AG04449 (cell line): ENCODE results near the gene TPPP2.

Experiments used
- CTCF ChIA-PET: fragments of 350-600 bp; formaldehyde crosslinking; extraction: SDS; loops from one replicate; lab custom pipeline; 2021; ENCODE audit warnings: antibody characterized with exemption; lab: Yijun Ruan, JAX
- POLR2A ChIA-PET: fragments of 400-600, 350-600 bp; formaldehyde crosslinking; extraction: SDS; loops from one replicate; lab custom pipeline; 2020; ENCODE audit warnings: antibody characterized with exemption, inconsistent platforms; lab: Yijun Ruan, JAX
- DNase-seq: peaks from one replicate; pipeline ENCODE4 v3.0.0-alpha.2; 2010; ENCODE audit warnings: low read depth, low spot score
- H3K4me3 ChIP-seq: 2 replicates; pipeline ENCODE4 v1.5.1; 2011; ENCODE audit warnings: low read depth, mild to moderate bottlenecking, control low read depth, low read length
- TF ChIP-seq, protein P1 (sequence below): IDR thresholded peaks from one replicate; pipeline ENCODE4 v1.5.1; 2011; ENCODE audit warnings: mild to moderate bottlenecking, moderate library complexity, low read length, control low read depth, inconsistent platforms; ENCODE audit not compliant: insufficient read depth; ENCODE audit errors: missing control alignments

The TPPP2 gene

DNA sequence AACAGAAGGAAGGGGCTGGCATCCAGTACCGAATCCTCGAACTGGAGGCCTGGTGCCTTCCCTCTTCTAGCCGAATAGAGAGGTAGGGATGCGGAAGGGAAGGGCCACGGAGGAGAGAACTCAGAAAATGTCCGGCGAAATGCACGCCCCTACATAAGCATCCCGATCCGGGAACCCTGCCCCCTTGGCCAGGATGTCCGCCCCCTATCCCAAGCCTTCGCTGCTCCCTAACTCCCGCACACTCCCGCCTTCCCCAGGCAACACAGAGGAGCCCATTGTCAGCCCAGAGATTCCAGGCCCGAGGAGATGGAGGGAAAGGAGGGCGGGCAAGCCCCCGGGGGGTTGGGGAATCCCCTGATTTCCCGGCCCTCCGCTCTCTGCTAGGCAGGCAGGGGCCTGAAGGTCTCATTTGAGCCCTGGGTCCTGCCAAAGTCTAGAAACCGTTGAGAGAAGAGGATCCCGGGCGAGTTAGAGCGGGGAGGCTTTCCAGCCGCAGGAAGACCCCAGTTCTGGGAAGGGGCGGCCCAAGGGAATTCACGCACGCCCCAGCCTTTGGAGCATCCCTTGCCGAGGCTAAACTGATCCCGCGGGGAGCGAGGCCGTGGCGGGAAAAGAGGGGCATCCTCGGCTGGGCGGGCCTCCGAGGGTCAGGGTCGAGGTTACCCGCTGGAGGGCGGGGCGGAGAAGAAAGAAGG lies 39.5 kb downstream of the TPPP2 start:
- H3K4me3 ChIP-seq, result peak overlapping the region; percentile 81
- ChIA-PET POLR2A (interaction anchor here (1.8 to 2.7 kb wide), 5 partner anchors 10 to 26 kb away, joined by 4 to 42 read pairs (median 10); no protein-coding TSS in a partner anchor), CTCF (interaction anchor here (1.0 to 9.6 kb wide), 23 partner anchors 8 to 654 kb away, joined by 3 to 300 read pairs (median 19); partner anchors contain the start of genes TMEM253, TPPP2 and ZNF219)
- DNase-seq, result no peak
- TF ChIP-seq, protein P1, sequence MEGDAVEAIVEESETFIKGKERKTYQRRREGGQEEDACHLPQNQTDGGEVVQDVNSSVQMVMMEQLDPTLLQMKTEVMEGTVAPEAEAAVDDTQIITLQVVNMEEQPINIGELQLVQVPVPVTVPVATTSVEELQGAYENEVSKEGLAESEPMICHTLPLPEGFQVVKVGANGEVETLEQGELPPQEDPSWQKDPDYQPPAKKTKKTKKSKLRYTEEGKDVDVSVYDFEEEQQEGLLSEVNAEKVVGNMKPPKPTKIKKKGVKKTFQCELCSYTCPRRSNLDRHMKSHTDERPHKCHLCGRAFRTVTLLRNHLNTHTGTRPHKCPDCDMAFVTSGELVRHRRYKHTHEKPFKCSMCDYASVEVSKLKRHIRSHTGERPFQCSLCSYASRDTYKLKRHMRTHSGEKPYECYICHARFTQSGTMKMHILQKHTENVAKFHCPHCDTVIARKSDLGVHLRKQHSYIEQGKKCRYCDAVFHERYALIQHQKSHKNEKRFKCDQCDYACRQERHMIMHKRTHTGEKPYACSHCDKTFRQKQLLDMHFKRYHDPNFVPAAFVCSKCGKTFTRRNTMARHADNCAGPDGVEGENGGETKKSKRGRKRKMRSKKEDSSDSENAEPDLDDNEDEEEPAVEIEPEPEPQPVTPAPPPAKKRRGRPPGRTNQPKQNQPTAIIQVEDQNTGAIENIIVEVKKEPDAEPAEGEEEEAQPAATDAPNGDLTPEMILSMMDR, result no peak

DNA sequence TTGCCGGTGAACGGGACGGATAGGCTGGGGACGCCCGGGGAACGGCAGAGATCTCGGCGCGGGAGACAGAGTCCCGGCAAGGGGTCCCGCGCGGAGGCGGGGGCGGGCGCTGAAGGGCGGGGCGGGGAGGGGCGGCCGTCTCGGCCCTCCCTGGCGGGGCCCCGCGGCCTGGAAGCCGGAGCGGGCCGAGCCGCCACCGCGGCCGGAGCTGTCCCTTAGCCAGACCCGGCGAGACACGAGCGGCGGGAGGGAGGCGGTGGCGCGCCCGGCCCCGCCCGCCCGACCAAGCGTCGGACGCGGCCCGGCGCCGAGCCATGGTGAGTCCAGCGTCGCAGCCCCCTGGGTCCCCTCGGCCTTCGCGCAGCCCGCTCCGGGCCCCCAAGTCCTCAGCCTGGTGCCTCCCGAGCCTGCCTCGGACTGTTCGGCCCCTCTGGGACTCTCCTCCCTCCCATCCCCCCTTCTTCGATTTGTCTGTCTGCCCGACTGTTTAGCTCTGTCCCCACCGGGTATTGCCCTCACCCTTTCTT lies 40.1 kb downstream of the TPPP2 start, which contains the start of gene ARHGEF40:
Gene ARHGEF40, plus strand, starts transcription at position 222 of the 527 bp plus-strand sequence. Its CDS starts 93 bp downstream, at position 315.
- no peak for DNase-seq
- ChIA-PET CTCF (interaction anchor here (0.6 to 6.6 kb wide), 12 partner anchors 9 to 654 kb away, joined by 3 to 164 read pairs (median 16); partner anchors contain the start of gene TMEM253), POLR2A (interaction anchor here (1.5 to 3.6 kb wide), 11 partner anchors 9 to 55 kb away, joined by 4 to 42 read pairs (median 10); partner anchors contain the start of gene TMEM253)
- H3K4me3 ChIP-seq, result peak within 1 kb of the TSS; percentile 81
- TF ChIP-seq, protein P1, result no peak

DNA sequence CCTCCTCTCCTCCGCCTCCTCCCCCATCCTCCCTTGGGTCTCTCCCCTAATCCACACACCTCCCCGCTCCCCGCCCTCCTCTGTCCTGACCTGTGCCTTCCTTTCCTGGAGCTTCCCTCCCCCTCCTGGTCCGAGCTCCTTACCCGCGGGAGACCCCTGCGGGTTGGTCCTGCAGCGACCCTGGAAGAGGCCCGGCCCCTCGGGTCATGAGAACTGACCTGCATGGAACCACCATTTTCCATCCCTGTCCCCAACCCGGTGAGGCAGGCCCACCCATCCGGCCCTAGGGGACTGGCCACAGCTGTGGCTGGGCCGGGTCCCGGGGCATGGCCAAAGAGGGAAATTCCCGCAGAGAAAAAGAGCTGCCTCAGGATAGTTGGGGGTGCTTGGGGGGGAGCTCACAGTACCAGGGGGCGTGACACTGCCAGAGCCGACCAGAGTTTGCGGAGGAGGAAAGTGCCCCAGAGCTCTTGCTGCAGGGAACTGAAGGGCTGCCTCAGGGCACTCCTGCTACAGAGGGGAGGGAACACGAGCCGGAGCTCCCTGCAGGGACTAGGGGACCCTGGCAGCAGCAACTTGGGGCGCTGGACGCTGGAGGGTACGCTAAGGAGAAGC lies 40.7 kb downstream of the TPPP2 start:
- TF ChIP-seq, protein P1, result no peak
- peak overlapping the region; percentile 81 for H3K4me3 ChIP-seq
- no peak for DNase-seq
- POLR2A ChIA-PET, result interaction anchor here (0.6 to 3.6 kb wide), 16 partner anchors 7 to 616 kb away, joined by 3 to 42 read pairs (median 8); partner anchors contain the start of genes APEX1, METTL3, OSGEP and TMEM253
- CTCF ChIA-PET, result interaction anchor here (0.6 to 6.6 kb wide), 17 partner anchors 9 to 655 kb away, joined by 3 to 164 read pairs (median 5); partner anchors contain the start of gene TMEM253

DNA sequence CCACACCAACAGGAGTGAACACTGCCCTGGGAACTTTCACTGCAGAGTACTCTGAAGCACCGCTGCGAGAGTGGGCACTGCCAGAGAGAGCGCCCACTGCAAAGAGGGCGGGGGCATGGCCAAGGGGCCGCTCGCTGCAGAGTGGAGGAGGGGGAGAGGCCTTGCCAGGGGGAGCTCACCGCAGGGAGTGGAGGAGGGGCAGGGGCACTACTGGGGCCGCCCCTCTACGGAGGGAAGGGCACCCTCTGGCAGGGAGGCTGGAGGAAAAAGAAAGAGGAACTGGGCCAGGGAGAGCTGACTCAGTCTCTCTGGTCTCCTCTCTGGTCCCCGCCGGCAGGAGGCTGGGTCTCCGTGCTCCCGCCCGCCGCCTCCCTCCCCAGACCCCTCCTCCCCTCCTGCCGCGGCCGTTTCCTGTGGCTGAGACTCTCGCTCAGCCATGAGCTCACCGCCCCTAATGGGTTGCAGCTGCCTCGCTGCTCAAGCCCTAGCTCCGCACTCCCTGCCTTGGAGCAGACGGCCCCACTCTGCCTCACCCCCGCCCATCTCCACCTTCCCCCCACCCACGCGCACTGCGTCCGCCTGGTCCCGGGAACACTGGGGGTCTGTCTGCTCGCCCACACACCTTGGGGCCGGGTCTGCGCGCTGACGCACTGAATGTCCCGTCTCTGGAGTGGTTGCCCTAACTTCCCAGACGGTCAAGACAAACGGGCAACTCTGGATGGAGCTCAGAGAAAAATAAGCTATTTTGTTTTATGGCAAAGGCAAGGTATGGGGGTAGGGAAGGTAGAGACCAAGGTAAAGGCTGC lies 41.4 kb downstream of the TPPP2 start:
- no peak for DNase-seq
- ChIA-PET POLR2A (interaction anchor here (0.6 to 3.6 kb wide), 21 partner anchors 8 to 728 kb away, joined by 3 to 42 read pairs (median 5); partner anchors contain the start of genes APEX1, METTL3, OSGEP and PARP2), CTCF (interaction anchor here (0.7 to 6.6 kb wide), 15 partner anchors 10 to 388 kb away, joined by 3 to 164 read pairs (median 7); partner anchors contain the start of gene TMEM253)
- TF ChIP-seq, protein P1, result no peak
- peak overlapping the region; percentile 81 for H3K4me3 ChIP-seq

DNA sequence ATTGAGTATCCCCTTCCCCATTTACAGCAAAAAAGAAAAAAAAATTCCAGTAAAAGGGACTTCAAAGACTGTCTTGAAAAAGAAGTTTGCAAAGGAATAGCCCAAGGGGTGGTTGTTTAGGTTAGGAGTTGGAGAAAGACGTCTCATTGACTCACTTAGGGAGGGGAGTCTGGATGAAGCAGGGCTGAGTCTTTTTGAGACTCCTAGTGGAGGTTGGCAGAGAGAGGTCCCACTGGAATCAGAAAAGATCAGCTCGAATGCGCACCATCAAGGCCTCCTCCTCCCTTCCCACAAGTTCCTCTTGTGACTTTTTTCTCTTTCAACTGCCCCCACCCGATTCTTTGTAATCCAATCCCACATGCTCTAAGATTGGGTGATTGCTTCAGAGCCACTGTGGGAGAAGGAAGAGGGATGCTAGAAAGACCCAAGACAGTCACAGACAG lies 42.0 kb downstream of the TPPP2 start:
- peak overlapping the region; percentile 81 for H3K4me3 ChIP-seq
- ChIA-PET POLR2A (interaction anchor here (0.6 to 3.6 kb wide), 16 partner anchors 8 to 729 kb away, joined by 3 to 42 read pairs (median 6); partner anchors contain the start of genes APEX1, OSGEP, PARP2 and TMEM253), CTCF (interaction anchor here (1.3 to 6.6 kb wide), 10 partner anchors 11 to 61 kb away, joined by 3 to 164 read pairs (median 26); partner anchors contain the start of gene TMEM253)
- TF ChIP-seq, protein P1, result peak; percentile 4
- no peak for DNase-seq
